ENCODE data around the gene GPLD1.

The GPLD1 gene

DNA sequence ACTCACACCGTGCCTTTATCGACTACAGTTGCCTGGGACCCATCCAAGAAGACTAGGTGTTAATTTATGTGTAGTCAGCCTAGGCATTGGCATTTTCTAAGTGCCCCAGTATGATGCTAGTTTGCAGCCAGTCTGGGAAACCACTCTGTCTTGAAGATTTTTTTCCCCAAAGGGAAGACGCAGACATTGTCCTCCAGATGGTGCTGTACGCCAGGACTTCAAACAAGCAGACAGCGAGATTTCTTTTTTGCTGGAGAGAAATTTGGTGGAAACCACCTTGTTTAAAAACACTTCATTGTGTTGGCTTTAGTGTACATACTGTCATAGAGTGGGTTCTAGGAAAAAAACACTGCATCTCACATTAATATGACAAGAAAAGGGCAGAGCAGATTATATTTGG lies 35.4 kb upstream of the GPLD1 start:
- no peaks in the 10 kb centered on the region for H3K27me3 ChIP-seq (ENCODE audit: control insufficient read depth in 3 of 3, insufficient read depth in 3 of 3, low read depth in 1 of 3, low read length in 3 of 3)
- H4K8ac ChIP-seq (ENCODE audit: low read depth, low read length) = no peak overlapping the region
- no peak overlapping the region for H2BK12ac ChIP-seq (ENCODE audit: low read length)
- no peaks in the 10 kb centered on the region for H3K36me3 ChIP-seq (replicated peaks in 1 of 2; ENCODE audit: control insufficient read depth in 2 of 2, insufficient read depth in 2 of 2, low read length in 2 of 2)
- no peak overlapping the region for H2BK5ac ChIP-seq (ENCODE audit: low read length)
- no peak overlapping the region for H2AK5ac ChIP-seq (ENCODE audit: low read depth, low read length)
- H3K79me1 ChIP-seq (ENCODE audit: low read depth, low read length) = no peaks in the 10 kb centered on the region
- no peak overlapping the region for H3K18ac ChIP-seq (ENCODE audit: low read length)
- no peak overlapping the region for H4K91ac ChIP-seq (ENCODE audit: low read depth, low read length, poor library complexity)
- no peak overlapping the region for H3K14ac ChIP-seq (ENCODE audit: low read length)
- no peak overlapping the region for H2BK15ac ChIP-seq (ENCODE audit: low read length)
- H3K4me3 ChIP-seq (ENCODE audit: low read length in 2 of 2) = no peak overlapping the region
- H3K4me1 ChIP-seq (ENCODE audit: control insufficient read depth in 2 of 2, insufficient read depth in 1 of 2, low read depth in 1 of 2, low read length in 2 of 2) = peaks cover 2 to 9% of the 10 kb centered on the region in 2 donors
- H3K27ac ChIP-seq (replicated peaks; ENCODE audit: low read length) = no peak overlapping the region
- H3K9ac ChIP-seq (ENCODE audit: low read depth, low read length, poor library complexity) = no peak overlapping the region
- H3K4ac ChIP-seq (ENCODE audit: low read length) = no peak overlapping the region
- peak; percentile 33 for DNase-seq (ENCODE audit: low spot score)
- WGBS, 2 donors (ENCODE audit: extremely low coverage in 2 of 2, insufficient read length in 2 of 2, insufficient replicate concordance in 1 of 2) = no CpG with 5 or more reads among the region's 5 CpGs
- H2BK120ac ChIP-seq (ENCODE audit: low read depth, low read length) = no peak overlapping the region
- H3K9me3 ChIP-seq (replicated peaks in 1 of 2; ENCODE audit: control insufficient read depth in 2 of 2, insufficient read depth in 1 of 2, low read depth in 1 of 2, low read length in 2 of 2) = no peaks in the 10 kb centered on the region
- no peak overlapping the region for H2AFZ ChIP-seq (ENCODE audit: low read length)
- H3K23ac ChIP-seq (ENCODE audit: low read depth, low read length, poor library complexity) = no peak overlapping the region
- no peak overlapping the region for H3K4me2 ChIP-seq (ENCODE audit: insufficient read depth, low read length, poor library complexity, severe bottlenecking)

DNA sequence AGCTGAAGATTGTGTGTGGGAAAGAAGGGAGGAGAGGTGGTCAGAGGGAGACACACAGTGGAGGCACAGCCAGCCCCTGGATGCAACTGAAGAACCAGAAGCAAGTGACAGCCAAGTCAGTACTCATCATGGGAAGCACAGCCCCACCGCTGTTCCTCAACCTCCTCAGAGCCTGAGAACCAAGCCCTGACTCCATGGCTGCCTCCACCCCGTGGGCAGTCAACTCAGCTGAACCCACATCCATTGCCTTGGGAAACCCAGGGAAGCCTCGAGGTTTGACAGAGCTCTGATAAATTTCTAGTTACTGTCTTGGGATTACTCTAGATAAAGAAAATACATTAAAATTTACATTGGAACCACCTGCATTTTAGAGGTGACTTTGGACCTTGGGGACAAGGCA lies 35.0 kb upstream of the GPLD1 start:
- H3K14ac ChIP-seq (ENCODE audit: low read length) = no peak overlapping the region
- H3K79me1 ChIP-seq (ENCODE audit: low read depth, low read length) = no peaks in the 10 kb centered on the region
- no CpG with 5 or more reads among the region's 3 CpGs for WGBS, 2 donors (ENCODE audit: extremely low coverage in 2 of 2, insufficient read length in 2 of 2, insufficient replicate concordance in 1 of 2)
- no peak overlapping the region for H3K9ac ChIP-seq (ENCODE audit: low read depth, low read length, poor library complexity)
- no peak overlapping the region for H3K4ac ChIP-seq (ENCODE audit: low read length)
- no peak overlapping the region for H2BK5ac ChIP-seq (ENCODE audit: low read length)
- no peak overlapping the region for H4K91ac ChIP-seq (ENCODE audit: low read depth, low read length, poor library complexity)
- H2BK12ac ChIP-seq (ENCODE audit: low read length) = no peak overlapping the region
- H3K18ac ChIP-seq (ENCODE audit: low read length) = no peak overlapping the region
- DNase-seq (ENCODE audit: low spot score) = no peak
- H2BK120ac ChIP-seq (ENCODE audit: low read depth, low read length) = no peak overlapping the region
- no peaks in the 10 kb centered on the region for H3K27me3 ChIP-seq (ENCODE audit: control insufficient read depth in 3 of 3, insufficient read depth in 3 of 3, low read depth in 1 of 3, low read length in 3 of 3)
- H3K9me3 ChIP-seq (replicated peaks in 1 of 2; ENCODE audit: control insufficient read depth in 2 of 2, insufficient read depth in 1 of 2, low read depth in 1 of 2, low read length in 2 of 2) = no peaks in the 10 kb centered on the region
- no peak overlapping the region for H2BK15ac ChIP-seq (ENCODE audit: low read length)
- H3K36me3 ChIP-seq (replicated peaks in 1 of 2; ENCODE audit: control insufficient read depth in 2 of 2, insufficient read depth in 2 of 2, low read length in 2 of 2) = no peaks in the 10 kb centered on the region
- no peak overlapping the region for H2AFZ ChIP-seq (ENCODE audit: low read length)
- H3K27ac ChIP-seq (replicated peaks; ENCODE audit: low read length) = no peak overlapping the region
- H3K4me2 ChIP-seq (ENCODE audit: insufficient read depth, low read length, poor library complexity, severe bottlenecking) = no peak overlapping the region
- H3K4me1 ChIP-seq (ENCODE audit: control insufficient read depth in 2 of 2, insufficient read depth in 1 of 2, low read depth in 1 of 2, low read length in 2 of 2) = peaks cover 2 to 9% of the 10 kb centered on the region in 2 donors
- H2AK5ac ChIP-seq (ENCODE audit: low read depth, low read length) = no peak overlapping the region
- no peak overlapping the region for H3K4me3 ChIP-seq (ENCODE audit: low read length in 2 of 2)
- no peak overlapping the region for H4K8ac ChIP-seq (ENCODE audit: low read depth, low read length)
- no peak overlapping the region for H3K23ac ChIP-seq (ENCODE audit: low read depth, low read length, poor library complexity)

DNA sequence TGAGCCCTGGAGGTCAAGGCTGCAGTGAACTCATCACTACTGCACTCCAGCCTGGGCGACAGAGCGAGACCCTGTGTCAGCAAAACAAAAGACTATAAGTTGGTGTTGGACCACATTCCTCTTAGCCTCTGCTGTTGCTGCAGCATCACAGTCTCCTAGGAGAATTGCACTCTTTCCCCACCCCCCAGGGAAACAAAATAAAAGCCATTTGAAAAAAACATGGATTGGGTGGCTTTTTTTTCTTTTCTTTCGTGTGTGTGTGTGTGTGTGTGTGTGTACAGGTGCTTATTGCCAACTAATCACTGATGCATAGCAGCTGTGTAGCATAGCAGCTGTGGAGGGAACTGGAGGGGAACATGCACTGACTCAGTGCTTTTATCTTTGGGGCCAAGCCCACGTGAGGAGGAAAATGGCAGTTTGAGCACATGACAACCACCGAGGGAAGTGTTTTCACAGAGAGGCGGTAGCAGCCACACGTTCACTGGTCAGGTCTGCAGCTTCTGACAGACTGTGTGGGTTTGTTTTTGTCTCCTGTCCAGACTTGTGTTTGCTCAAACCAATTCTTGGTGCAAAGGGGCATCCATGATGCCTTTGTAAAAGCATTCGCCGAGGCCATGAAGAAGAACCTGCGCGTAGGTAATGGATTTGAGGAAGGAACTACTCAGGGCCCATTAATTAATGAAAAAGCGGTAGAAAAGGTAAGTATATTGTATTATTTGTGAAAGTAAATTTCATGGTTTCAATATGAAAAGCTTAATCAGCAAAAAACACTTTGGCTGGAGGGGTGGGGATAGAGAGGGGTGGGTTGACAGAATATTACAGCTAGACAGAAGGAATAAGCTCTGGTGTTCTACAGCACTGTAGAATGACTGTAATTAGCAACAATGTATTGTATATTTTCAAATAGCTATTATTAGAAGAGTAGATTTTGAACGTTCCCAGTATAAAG lies 33.1 kb upstream of the GPLD1 start:
- Histone ChIP-seq H3K9me3 (replicated peaks in 1 of 2; ENCODE audit: control insufficient read depth in 2 of 2, insufficient read depth in 1 of 2, low read depth in 1 of 2, low read length in 2 of 2) (no peaks in the 10 kb centered on the region), H3K18ac (ENCODE audit: low read length) (no peak overlapping the region), H4K91ac (ENCODE audit: low read depth, low read length, poor library complexity) (no peak overlapping the region), H2AFZ (ENCODE audit: low read length) (peak overlapping the region; percentile 73), H2BK120ac (ENCODE audit: low read depth, low read length) (no peak overlapping the region), H3K4me1 (ENCODE audit: control insufficient read depth in 2 of 2, insufficient read depth in 1 of 2, low read depth in 1 of 2, low read length in 2 of 2) (peaks cover 2 to 13% of the 10 kb centered on the region in 2 donors), H3K4me2 (ENCODE audit: insufficient read depth, low read length, poor library complexity, severe bottlenecking) (no peak overlapping the region), H3K4me3 (ENCODE audit: low read length in 2 of 2) (no peak overlapping the region), H3K23ac (ENCODE audit: low read depth, low read length, poor library complexity) (no peak overlapping the region), H3K9ac (ENCODE audit: low read depth, low read length, poor library complexity) (no peak overlapping the region), H3K79me1 (ENCODE audit: low read depth, low read length) (no peaks in the 10 kb centered on the region), H3K36me3 (replicated peaks in 1 of 2; ENCODE audit: control insufficient read depth in 2 of 2, insufficient read depth in 2 of 2, low read length in 2 of 2) (no peaks in the 10 kb centered on the region), H2AK5ac (ENCODE audit: low read depth, low read length) (no peak overlapping the region), H3K4ac (ENCODE audit: low read length) (no peak overlapping the region), H3K27ac (replicated peaks; ENCODE audit: low read length) (no peak overlapping the region), H4K8ac (ENCODE audit: low read depth, low read length) (no peak overlapping the region), H2BK12ac (ENCODE audit: low read length) (no peak overlapping the region), H3K27me3 (ENCODE audit: control insufficient read depth in 3 of 3, insufficient read depth in 3 of 3, low read depth in 1 of 3, low read length in 3 of 3) (no peaks in the 10 kb centered on the region), H3K14ac (ENCODE audit: low read length) (no peak overlapping the region), H2BK15ac (ENCODE audit: low read length) (no peak overlapping the region), H2BK5ac (ENCODE audit: low read length) (no peak overlapping the region)
- 100% methylated on average over 1 of the region's 13 CpGs; no CpG with 5 or more reads in 1 of the 2 donors for WGBS, 2 donors (ENCODE audit: extremely low coverage in 2 of 2, insufficient read length in 2 of 2, insufficient replicate concordance in 1 of 2)
- no peak for DNase-seq (ENCODE audit: low spot score)

DNA sequence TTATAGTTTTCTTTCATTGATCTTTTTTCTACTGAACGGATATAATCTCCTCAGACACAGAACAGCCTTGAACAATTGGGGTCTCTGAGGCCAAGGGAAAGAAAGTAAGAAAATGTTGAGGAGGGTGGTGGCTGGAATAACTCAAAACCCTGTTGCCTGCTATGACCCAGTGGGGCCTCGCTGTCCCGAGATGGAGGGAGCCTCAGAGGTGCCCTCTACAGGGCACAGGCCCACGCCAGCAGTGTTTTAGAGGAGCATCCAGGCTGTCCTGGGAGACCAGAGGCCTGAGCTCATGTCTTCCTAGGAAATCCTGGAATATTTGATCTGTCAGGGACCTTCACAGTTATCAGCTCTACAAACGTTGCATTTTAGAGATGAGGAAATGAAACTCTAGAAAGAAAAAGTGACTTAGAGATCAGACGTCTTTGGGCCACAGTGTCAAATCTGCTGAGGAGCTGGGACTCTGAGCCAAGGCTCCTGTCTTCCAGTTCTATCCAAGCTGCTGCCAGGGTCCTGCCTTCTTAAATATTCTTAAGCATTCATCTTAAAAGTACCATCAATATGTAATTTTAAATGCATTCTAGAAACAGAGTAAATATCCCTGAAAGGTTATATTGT lies 31.7 kb upstream of the GPLD1 start:
- peaks cover 2 to 15% of the 10 kb centered on the region in 2 donors for H3K4me1 ChIP-seq (ENCODE audit: control insufficient read depth in 2 of 2, insufficient read depth in 1 of 2, low read depth in 1 of 2, low read length in 2 of 2)
- DNase-seq (ENCODE audit: low spot score) = no peak
- no peak overlapping the region for H2BK120ac ChIP-seq (ENCODE audit: low read depth, low read length)
- no peak overlapping the region for H4K8ac ChIP-seq (ENCODE audit: low read depth, low read length)
- no peak overlapping the region for H2BK12ac ChIP-seq (ENCODE audit: low read length)
- no peak overlapping the region for H3K18ac ChIP-seq (ENCODE audit: low read length)
- no CpG with 5 or more reads among the region's 6 CpGs for WGBS, 2 donors (ENCODE audit: extremely low coverage in 2 of 2, insufficient read length in 2 of 2, insufficient replicate concordance in 1 of 2)
- H2AFZ ChIP-seq (ENCODE audit: low read length) = no peak overlapping the region
- H3K9ac ChIP-seq (ENCODE audit: low read depth, low read length, poor library complexity) = no peak overlapping the region
- H3K4ac ChIP-seq (ENCODE audit: low read length) = no peak overlapping the region
- no peak overlapping the region for H3K4me2 ChIP-seq (ENCODE audit: insufficient read depth, low read length, poor library complexity, severe bottlenecking)
- no peak overlapping the region for H2AK5ac ChIP-seq (ENCODE audit: low read depth, low read length)
- H3K23ac ChIP-seq (ENCODE audit: low read depth, low read length, poor library complexity) = no peak overlapping the region
- H3K14ac ChIP-seq (ENCODE audit: low read length) = no peak overlapping the region
- no peak overlapping the region for H2BK5ac ChIP-seq (ENCODE audit: low read length)
- H3K27me3 ChIP-seq (ENCODE audit: control insufficient read depth in 3 of 3, insufficient read depth in 3 of 3, low read depth in 1 of 3, low read length in 3 of 3) = no peaks in the 10 kb centered on the region
- H3K9me3 ChIP-seq (replicated peaks in 1 of 2; ENCODE audit: control insufficient read depth in 2 of 2, insufficient read depth in 1 of 2, low read depth in 1 of 2, low read length in 2 of 2) = no peaks in the 10 kb centered on the region
- H2BK15ac ChIP-seq (ENCODE audit: low read length) = no peak overlapping the region
- H4K91ac ChIP-seq (ENCODE audit: low read depth, low read length, poor library complexity) = no peak overlapping the region
- H3K36me3 ChIP-seq (replicated peaks in 1 of 2; ENCODE audit: control insufficient read depth in 2 of 2, insufficient read depth in 2 of 2, low read length in 2 of 2) = no peaks in the 10 kb centered on the region
- no peak overlapping the region for H3K27ac ChIP-seq (replicated peaks; ENCODE audit: low read length)
- H3K4me3 ChIP-seq (ENCODE audit: low read length in 2 of 2) = no peak overlapping the region
- H3K79me1 ChIP-seq (ENCODE audit: low read depth, low read length) = no peaks in the 10 kb centered on the region

Measured in neuronal stem cell (in vitro differentiated cells).